Thyroid gland (tissue), 4 donors: Measurements from ENCODE around the gene GNLY. TPM values are rescaled to one million over a fixed set of nuclear protein-coding genes. Genes with fewer than 3 reads are reported as not detected.

Experiments used
- DNase-seq, 2 donors: peaks; one replicate each; pipeline ENCODE4 v3.0.0-alpha.2; 2019
- H3K27ac ChIP-seq, 3 donors: fragments of 200-600 bp; sonication (generic); 1 replicate in 2 of 3; 2 replicates in 1 of 3; pipeline ENCODE4 v1.5.1; 2016 to 2019; ENCODE audit warnings: mild to moderate bottlenecking in 1 of 3, moderate library complexity in 1 of 3
- H3K27me3 ChIP-seq: fragments of 200-600 bp; sonication (generic); one replicate; pipeline ENCODE4 v1.5.1; 2019
- H3K36me3 ChIP-seq, 2 donors: fragments of 200-600 bp; sonication (generic); one replicate each; pipeline ENCODE4 v1.5.1; 2016 to 2019
- H3K4me1 ChIP-seq, 2 donors: fragments of 200-600 bp; sonication (generic); one replicate each; pipeline ENCODE4 v1.5.1; 2017 to 2019
- H3K4me3 ChIP-seq, 3 donors: fragments of 200-600 bp; sonication (generic); replicated peaks in 1 of 3; 1 replicate in 2 of 3; 2 replicates in 1 of 3; pipeline ENCODE4 v1.5.1; 2016; ENCODE audit warnings: mild to moderate bottlenecking in 1 of 3
- H3K9me3 ChIP-seq: fragments of 200-600 bp; sonication (generic); one replicate; pipeline ENCODE4 v1.5.1; 2017
- POLR2A ChIP-seq, 2 donors: fragments of 450-650 bp; IDR thresholded peaks; one replicate each; pipeline ENCODE4 v1.6.1; 2017; ENCODE audit warnings: antibody characterized with exemption in 2 of 2, mild to moderate bottlenecking in 2 of 2, moderate library complexity in 1 of 2
- WGBS, 2 donors: methylation state at CpG; one replicate each; pipeline ENCODE4 v1.1.5; 2017; 5-methylcytosine and 5-hydroxymethylcytosine counted together
- intact Hi-C: fragments of 100-400 bp; cut with DNase I; formaldehyde crosslinking; loops from one replicate; pipeline ENCODE4 v1.15.1; 2023
- total RNA-seq, 4 donors: library from RNA; depleted of rRNA; stranded (reverse); fragments of >200 nt; gene quantifications; one replicate each; pipeline ENCODE4 v1.2.3, GENCODE V29; 2016
- TF ChIP-seq, protein P1 (sequence below), 6 experiments: fragments of 200-600 bp in 3 of 6; fragments of 450-650 bp in 3 of 6; sonication (generic) in 3 of 6; IDR thresholded peaks; one replicate each; pipeline ENCODE4 v1.5.1; 2016 to 2019; ENCODE audit warnings: antibody characterized with exemption in 6 of 6, mild to moderate bottlenecking in 2 of 6, inconsistent platforms in 1 of 6, moderate library complexity in 1 of 6

GNLY gene
- total RNA-seq, 4 donors from 2014 or later: 0.22 to 3.6 (median 0.63) TPM; not detected in 1

DNA sequence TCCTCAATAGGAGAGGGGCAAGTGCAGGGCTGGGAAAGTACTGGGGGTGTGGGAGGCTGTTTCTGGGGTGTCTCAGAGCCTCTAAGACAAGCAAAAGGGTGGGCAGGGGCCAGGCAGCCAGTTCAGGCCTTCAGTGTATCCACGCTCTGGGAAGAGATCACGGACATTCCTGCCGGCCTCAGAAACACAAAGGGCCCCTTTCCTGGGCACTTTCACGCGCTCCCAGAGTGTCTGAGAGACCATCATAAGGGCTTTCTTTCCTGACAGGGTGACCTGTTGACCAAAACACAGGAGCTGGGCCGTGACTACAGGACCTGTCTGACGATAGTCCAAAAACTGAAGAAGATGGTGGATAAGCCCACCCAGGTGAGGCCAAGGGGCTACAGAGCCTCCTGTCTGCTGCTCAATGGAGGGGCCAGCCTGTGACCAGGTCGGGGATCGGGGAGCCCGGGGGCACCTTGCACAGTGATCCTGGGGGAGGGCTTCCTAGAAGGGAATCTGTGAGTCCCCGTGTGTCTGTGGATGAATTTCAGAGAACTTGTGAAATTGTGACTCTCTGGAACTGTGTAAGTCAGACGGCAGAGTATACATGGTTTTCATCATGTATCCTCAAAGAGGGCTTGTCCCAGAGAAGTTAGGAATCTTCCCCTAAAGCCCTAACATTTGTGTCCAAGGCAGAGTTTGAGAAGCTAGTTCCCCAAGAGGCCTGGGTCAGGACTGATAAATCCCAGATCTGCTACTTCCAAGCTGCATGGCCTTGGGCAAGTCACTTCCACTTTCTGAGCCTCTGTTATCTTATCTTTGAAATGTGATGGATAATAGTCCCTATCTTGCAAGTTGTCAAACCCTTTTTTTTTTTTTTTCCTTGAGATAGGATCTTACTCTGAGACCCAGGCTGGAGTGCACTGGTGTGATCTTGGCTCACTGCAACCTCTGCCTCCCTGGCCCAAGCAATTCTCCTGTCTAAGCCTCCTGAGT lies 1.8 kb downstream of the GNLY start:
- no peaks in the 10 kb centered on the region for H3K36me3 ChIP-seq
- no peaks in the 10 kb centered on the region for H3K4me1 ChIP-seq
- intact Hi-C loops: no loop called here
- no peaks in the 10 kb centered on the region for H3K9me3 ChIP-seq
- H3K27ac ChIP-seq: no peak overlapping the region
- DNase-seq: no peak
- WGBS, 2 donors: 94 to 95% methylated on average over 12 of the region's 12 CpGs
- no peaks in the 10 kb centered on the region for H3K27me3 ChIP-seq
- H3K4me3 ChIP-seq: no peak overlapping the region
- TF ChIP-seq, protein P1, sequence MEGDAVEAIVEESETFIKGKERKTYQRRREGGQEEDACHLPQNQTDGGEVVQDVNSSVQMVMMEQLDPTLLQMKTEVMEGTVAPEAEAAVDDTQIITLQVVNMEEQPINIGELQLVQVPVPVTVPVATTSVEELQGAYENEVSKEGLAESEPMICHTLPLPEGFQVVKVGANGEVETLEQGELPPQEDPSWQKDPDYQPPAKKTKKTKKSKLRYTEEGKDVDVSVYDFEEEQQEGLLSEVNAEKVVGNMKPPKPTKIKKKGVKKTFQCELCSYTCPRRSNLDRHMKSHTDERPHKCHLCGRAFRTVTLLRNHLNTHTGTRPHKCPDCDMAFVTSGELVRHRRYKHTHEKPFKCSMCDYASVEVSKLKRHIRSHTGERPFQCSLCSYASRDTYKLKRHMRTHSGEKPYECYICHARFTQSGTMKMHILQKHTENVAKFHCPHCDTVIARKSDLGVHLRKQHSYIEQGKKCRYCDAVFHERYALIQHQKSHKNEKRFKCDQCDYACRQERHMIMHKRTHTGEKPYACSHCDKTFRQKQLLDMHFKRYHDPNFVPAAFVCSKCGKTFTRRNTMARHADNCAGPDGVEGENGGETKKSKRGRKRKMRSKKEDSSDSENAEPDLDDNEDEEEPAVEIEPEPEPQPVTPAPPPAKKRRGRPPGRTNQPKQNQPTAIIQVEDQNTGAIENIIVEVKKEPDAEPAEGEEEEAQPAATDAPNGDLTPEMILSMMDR (IDR thresholded peaks at IDR 0.05): no peak
- no peak for TF ChIP-seq POLR2A (IDR thresholded peaks at IDR 0.05)

DNA sequence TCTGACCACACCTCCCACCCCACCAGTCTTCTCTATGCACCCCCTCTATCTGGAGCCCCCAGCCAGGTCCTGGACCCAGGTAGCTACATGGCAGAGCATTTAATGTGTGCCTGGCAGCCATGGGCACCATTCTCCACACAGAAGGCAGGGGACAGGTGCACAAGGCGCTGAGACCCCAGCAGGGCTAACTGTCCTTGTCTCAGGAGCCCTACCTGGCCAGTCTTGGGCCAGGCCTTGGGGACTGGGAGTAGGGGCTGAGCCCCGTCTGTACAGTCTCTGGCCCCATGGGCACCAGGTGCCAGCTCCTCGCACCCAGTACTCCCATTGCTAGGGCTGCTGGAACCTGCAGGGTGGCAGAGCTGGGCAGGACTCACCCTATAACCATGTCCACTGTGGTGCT lies 2.9 kb downstream of the GNLY start:
- peaks cover 0 to 4% of the 10 kb centered on the region in 2 donors for H3K4me1 ChIP-seq
- intact Hi-C loops: no loop called here
- no peaks in the 10 kb centered on the region for H3K9me3 ChIP-seq
- WGBS, 2 donors: 75% methylated on average over 1 of the region's 3 CpGs; no CpG with 5 or more reads in 1 of the 2 donors
- DNase-seq: no peak
- H3K36me3 ChIP-seq: no peaks in the 10 kb centered on the region
- no peak overlapping the region for H3K27ac ChIP-seq
- TF ChIP-seq, protein P1 (IDR thresholded peaks at IDR 0.05): no peak
- TF ChIP-seq POLR2A (IDR thresholded peaks at IDR 0.05): no peak
- no peak overlapping the region for H3K4me3 ChIP-seq
- H3K27me3 ChIP-seq: no peaks in the 10 kb centered on the region

DNA sequence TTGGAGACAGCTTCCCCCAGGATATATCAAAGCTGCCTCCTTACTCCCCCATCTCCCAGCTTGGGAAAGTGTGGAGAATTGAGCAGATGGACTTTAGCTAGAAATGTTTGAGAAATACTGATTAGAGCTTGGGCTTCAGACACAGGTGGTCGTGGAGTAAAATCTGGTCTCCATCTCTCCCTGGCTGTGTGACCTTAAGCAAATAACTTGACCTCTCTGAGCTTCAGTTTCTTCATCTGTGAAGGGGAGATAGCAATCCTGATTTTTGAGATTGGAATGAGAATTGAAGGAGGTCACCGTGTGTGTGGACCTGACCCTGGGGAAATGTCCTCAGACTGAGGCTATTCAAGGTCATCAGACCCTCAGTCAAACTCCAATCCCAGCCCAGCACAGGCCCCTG lies 3.6 kb downstream of the GNLY start:
- intact Hi-C loops: no loop called here
- Histone ChIP-seq H3K4me1 (peaks cover 0 to 4% of the 10 kb centered on the region in 2 donors), H3K4me3 (no peak overlapping the region), H3K36me3 (no peaks in the 10 kb centered on the region), H3K27ac (no peak overlapping the region), H3K27me3 (no peaks in the 10 kb centered on the region), H3K9me3 (no peaks in the 10 kb centered on the region)
- no peak for TF ChIP-seq POLR2A (IDR thresholded peaks at IDR 0.05)
- TF ChIP-seq, protein P1 (IDR thresholded peaks at IDR 0.05): no peak
- no peak for DNase-seq
- WGBS, 2 donors: 59 to 68% methylated on average over 2 of the region's 2 CpGs

DNA sequence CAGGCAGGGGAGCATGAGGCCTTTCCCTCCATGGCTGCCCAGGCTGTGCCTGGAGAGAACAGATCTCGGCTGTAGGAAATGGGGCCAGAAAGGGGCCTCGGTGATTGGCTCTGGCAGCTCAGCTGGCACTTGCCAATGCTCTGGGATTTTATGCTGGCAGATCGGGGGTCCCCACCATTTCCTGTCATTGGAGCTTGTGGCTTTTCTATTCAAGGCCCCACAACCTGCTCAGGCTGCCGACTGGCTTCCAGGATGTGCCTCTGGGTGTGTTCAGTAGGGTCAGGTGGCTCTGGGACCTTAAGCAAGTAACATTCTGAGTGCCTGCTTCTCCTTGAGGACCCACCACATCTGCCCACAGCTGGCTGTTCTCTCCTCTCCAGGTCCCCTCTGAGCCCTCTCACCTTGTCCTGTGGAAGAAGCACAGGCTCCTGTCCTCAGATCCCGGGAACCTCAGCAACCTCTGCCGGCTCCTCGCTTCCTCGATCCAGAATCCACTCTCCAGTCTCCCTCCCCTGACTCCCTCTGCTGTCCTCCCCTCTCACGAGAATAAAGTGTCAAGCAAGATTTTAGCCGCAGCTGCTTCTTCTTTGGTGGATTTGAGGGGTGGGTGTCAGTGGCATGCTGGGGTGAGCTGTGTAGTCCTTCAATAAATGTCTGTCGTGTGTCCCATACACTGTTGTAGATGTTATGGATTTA lies 4.2 kb downstream of the GNLY start:
- intact Hi-C loops: no loop called here
- TF ChIP-seq, protein P1 (IDR thresholded peaks at IDR 0.05): no peak
- no peak for TF ChIP-seq POLR2A (IDR thresholded peaks at IDR 0.05)
- DNase-seq: no peak
- Histone ChIP-seq H3K27ac (no peak overlapping the region), H3K27me3 (no peaks in the 10 kb centered on the region), H3K4me3 (no peak overlapping the region), H3K9me3 (no peaks in the 10 kb centered on the region), H3K4me1 (peaks cover 0 to 4% of the 10 kb centered on the region in 2 donors), H3K36me3 (no peaks in the 10 kb centered on the region)
- 75 to 78% methylated on average over 9 of the region's 11 CpGs for whole genome bisulfite sequencing, 2 donors

DNA sequence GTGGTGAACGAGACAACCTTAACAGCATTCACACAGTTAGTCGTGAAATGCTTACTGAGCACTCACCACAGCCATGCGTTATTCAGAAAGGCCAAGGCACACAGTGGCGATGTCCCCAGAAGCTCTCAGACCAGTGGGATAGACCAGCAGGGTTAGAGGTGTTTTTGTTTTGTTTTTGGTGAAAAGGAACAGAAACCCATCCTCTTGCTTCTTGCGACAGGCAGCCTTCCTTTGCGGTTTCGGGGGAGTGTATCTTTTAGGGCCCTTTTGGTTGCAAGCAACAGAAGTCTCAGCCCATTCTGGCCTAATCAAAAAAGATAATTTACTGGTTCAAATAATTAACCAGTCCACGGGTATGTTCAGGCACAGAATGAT lies 4.7 kb downstream of the GNLY start:
- Histone ChIP-seq H3K4me1 (peaks cover 0 to 4% of the 10 kb centered on the region in 2 donors), H3K9me3 (no peaks in the 10 kb centered on the region), H3K27ac (no peak overlapping the region), H3K36me3 (no peaks in the 10 kb centered on the region), H3K27me3 (no peaks in the 10 kb centered on the region), H3K4me3 (no peak overlapping the region)
- no peak for DNase-seq
- WGBS, 2 donors: 85 to 95% methylated on average over 8 of the region's 8 CpGs
- TF ChIP-seq POLR2A (IDR thresholded peaks at IDR 0.05): no peak
- intact Hi-C loops: no loop called here
